LNCAP (cell line): ENCODE data around the gene SPINK14.

ENCODE experiments used
- CTCF ChIP-seq: fragments of 450-650 bp; IDR thresholded peaks from 2 replicates; pipeline ENCODE4 v1.5.1; 2017; ENCODE audit warnings: mild to moderate bottlenecking

SPINK14 gene

GRCh38 chr5:148146487-148146886 lies 21.9 kb upstream of the SPINK14 start:
- no peak for TF ChIP-seq CTCF

GRCh38 chr5:148147415-148147814 lies 20.9 kb upstream of the SPINK14 start:
- TF ChIP-seq CTCF, result no peak

GRCh38 chr5:148151872-148152271 lies 16.5 kb upstream of the SPINK14 start:
- no peak for TF ChIP-seq CTCF

- no peak for TF ChIP-seq CTCF
Measured at GRCh38 chr5:148152781-148153180, 15.6 kb upstream of the SPINK14 start.

GRCh38 chr5:148156609-148157008 lies 11.7 kb upstream of the SPINK14 start:
- no peak for TF ChIP-seq CTCF

GRCh38 chr5:148162038-148162437 lies 6.3 kb upstream of the SPINK14 start:
- TF ChIP-seq CTCF, result no peak

GRCh38 chr5:148163345-148163744 lies 5.0 kb upstream of the SPINK14 start:
- TF ChIP-seq CTCF, result no peak

GRCh38 chr5:148166550-148167283 lies 1.6 kb upstream of the SPINK14 start:
- TF ChIP-seq CTCF, result no peak
